Measurements from ENCODE around the gene STOML1.

The STOML1 gene

GRCh38 chr15:73959012-73959581 lies 33.0 kb downstream of the STOML1 start:
- peak; percentile 48 for DNase-seq

GRCh38 chr15:73957785-73958184 lies 34.3 kb downstream of the STOML1 start:
- DNase-seq = no peak

- no peak for DNase-seq
Observed at GRCh38 chr15:73957276-73957675, 34.8 kb downstream of the STOML1 start.

GRCh38 chr15:73956743-73957135 lies 35.4 kb downstream of the STOML1 start:
- DNase-seq = no peak

GRCh38 chr15:73955861-73956742 lies 36.0 kb downstream of the STOML1 start:
- DNase-seq = no peak

- DNase-seq = no peak
Observed at GRCh38 chr15:73955326-73955725, 36.8 kb downstream of the STOML1 start.

GRCh38 chr15:73954188-73955145 lies 37.6 kb downstream of the STOML1 start:
- no peak for DNase-seq

GRCh38 chr15:73952913-73953750 lies 39.0 kb downstream of the STOML1 start:
- DNase-seq = no peak

- DNase-seq = no peak
Observed at GRCh38 chr15:73952171-73952912, 39.8 kb downstream of the STOML1 start.

- DNase-seq = no peak
Observed at GRCh38 chr15:73951601-73952000, 40.5 kb downstream of the STOML1 start.

GRCh38 chr15:73950831-73951561 lies 41.1 kb downstream of the STOML1 start:
- peak; percentile 57 for DNase-seq

GRCh38 chr15:73950479-73950830 lies 41.6 kb downstream of the STOML1 start:
- DNase-seq = no peak

GRCh38 chr15:73949496-73949895 lies 42.6 kb downstream of the STOML1 start:
- DNase-seq = no peak

GRCh38 chr15:73948982-73949381 lies 43.1 kb downstream of the STOML1 start:
- no peak for DNase-seq

- no peak for DNase-seq
Observed at GRCh38 chr15:73948396-73948795, 43.7 kb downstream of the STOML1 start.

- no peak for DNase-seq
Observed at GRCh38 chr15:73947651-73948050, 44.4 kb downstream of the STOML1 start.

GRCh38 chr15:73946795-73947370 lies 45.2 kb downstream of the STOML1 start:
- DNase-seq = no peak

GRCh38 chr15:73946046-73946721 lies 45.9 kb downstream of the STOML1 start:
- no peak for DNase-seq

- no peak for DNase-seq
Observed at GRCh38 chr15:73945130-73945508, 47.0 kb downstream of the STOML1 start.

All from NCI-H2029 (cell line).